Neural cell (in vitro differentiated cells): ENCODE results near the gene PMEPA1. TPM values are rescaled to one million over a fixed set of nuclear protein-coding genes. Genes with fewer than 3 reads are reported as not detected.

Experiments
- H2AFZ ChIP-seq: fragments of 200-600, 300-800 bp; sonication (generic), shearing (Covaris generic); 2 replicates; pipeline ENCODE4 v1.6.0; 2014; ENCODE audit warnings: low read depth, mild to moderate bottlenecking, antibody characterized with exemption, low read length, moderate library complexity
- H3F3A ChIP-seq: fragments of 200-600 bp; shearing (Covaris generic); 2 replicates; pipeline ENCODE4 v1.6.1; 2016; ENCODE audit warnings: mild to moderate bottlenecking, moderate library complexity, mixed read lengths, antibody characterized with exemption, low read length; ENCODE audit not compliant: insufficient read depth, poor library complexity, severe bottlenecking
- H3K27ac ChIP-seq: fragments of 200-600, 300-800 bp; sonication (generic), shearing (Covaris generic); 2 replicates; pipeline ENCODE4 v1.5.1; 2014; ENCODE audit warnings: mild to moderate bottlenecking, low read length, moderate library complexity
- H3K27me3 ChIP-seq: fragments of 300-800, 200-600 bp; sonication (generic), shearing (Covaris generic); 2 replicates; pipeline ENCODE4 v1.6.0; 2014; ENCODE audit warnings: mild to moderate bottlenecking, low read depth, low read length, moderate library complexity; ENCODE audit not compliant: insufficient read depth
- H3K36me3 ChIP-seq: fragments of 300-800, 200-600 bp; sonication (generic), shearing (Covaris generic); 2 replicates; pipeline ENCODE4 v1.5.1; 2014; ENCODE audit warnings: mild to moderate bottlenecking, antibody characterized with exemption, low read length, moderate library complexity; ENCODE audit not compliant: insufficient read depth
- H3K4me2 ChIP-seq: fragments of 300-800, 200-600 bp; sonication (generic), shearing (Covaris generic); 2 replicates; pipeline ENCODE4 v1.6.0; 2014; ENCODE audit warnings: mild to moderate bottlenecking, low read length
- H3K4me3 ChIP-seq: fragments of 300-800, 200-600 bp; sonication (generic), shearing (Covaris generic); 2 replicates; pipeline ENCODE4 v1.5.1; 2014; ENCODE audit warnings: mild to moderate bottlenecking, low read length, moderate library complexity
- H3K79me2 ChIP-seq: fragments of 200-600 bp; shearing (Covaris generic); replicated peaks from 2 replicates; pipeline ENCODE4 v1.6.0; 2014; ENCODE audit warnings: mild to moderate bottlenecking, low read length, moderate library complexity; ENCODE audit not compliant: insufficient read depth
- H3K9ac ChIP-seq: fragments of 300-800, 200-600 bp; sonication (generic), shearing (Covaris generic); 2 replicates; pipeline ENCODE4 v1.6.1; 2016; ENCODE audit warnings: mild to moderate bottlenecking, low read length, mixed read lengths
- H3K9me2 ChIP-seq: fragments of 200-600 bp; shearing (Covaris generic); 2 replicates; pipeline ENCODE4 v1.6.1; 2016; ENCODE audit warnings: mild to moderate bottlenecking, low read length, mixed read lengths; ENCODE audit not compliant: insufficient read depth
- H3K9me3 ChIP-seq: fragments of 200-600, 300-800 bp; sonication (generic), shearing (Covaris generic); 2 replicates; pipeline ENCODE4 v1.6.1; 2016; ENCODE audit warnings: mild to moderate bottlenecking, mixed run types, low read length, moderate library complexity, mixed read lengths
- H4K20me1 ChIP-seq: fragments of 200-600 bp; shearing (Covaris generic); 2 replicates; pipeline ENCODE4 v1.6.1; 2016; ENCODE audit warnings: mild to moderate bottlenecking, mixed run types; ENCODE audit not compliant: insufficient read depth
- EP300 ChIP-seq: fragments of 450-650 bp; conservative IDR thresholded peaks from 2 replicates; pipeline ENCODE4 v1.6.1; 2014; ENCODE audit warnings: antibody characterized with exemption, mild to moderate bottlenecking, moderate library complexity; ENCODE audit not compliant: poor library complexity, severe bottlenecking
- EZH2 ChIP-seq: fragments of 200-600, 300-800 bp; shearing (Covaris generic), sonication (generic); IDR thresholded peaks from 2 replicates; pipeline ENCODE4 v1.6.1; 2014; ENCODE audit warnings: antibody characterized with exemption, low read length, borderline replicate concordance, mild to moderate bottlenecking; ENCODE audit not compliant: insufficient read depth, poor library complexity, severe bottlenecking
- MXI1 ChIP-seq: fragments of 450-650 bp; conservative IDR thresholded peaks from 2 replicates; pipeline ENCODE4 v1.6.1; 2014; ENCODE audit warnings: antibody characterized with exemption, mild to moderate bottlenecking; ENCODE audit not compliant: poor library complexity, severe bottlenecking
- POLR2AphosphoS5 ChIP-seq: IDR thresholded peaks from 2 replicates; pipeline ENCODE4 v1.6.1; 2012
- RAD21 ChIP-seq: fragments of 450-650 bp; conservative IDR thresholded peaks from 2 replicates; pipeline ENCODE4 v1.6.1; 2014; ENCODE audit warnings: antibody characterized with exemption, mild to moderate bottlenecking, moderate library complexity
- REST ChIP-seq: IDR thresholded peaks from 2 replicates; pipeline ENCODE4 v1.6.1; 2012; ENCODE audit warnings: borderline replicate concordance
- SMC3 ChIP-seq: fragments of 450-650 bp; conservative IDR thresholded peaks from 2 replicates; pipeline ENCODE4 v1.6.1; 2014; ENCODE audit warnings: antibody characterized with exemption, mild to moderate bottlenecking, moderate library complexity; ENCODE audit not compliant: poor library complexity
- TAF1 ChIP-seq: IDR thresholded peaks from 2 replicates; pipeline ENCODE4 v1.6.1; 2012; ENCODE audit warnings: low read depth
- polyA plus RNA-seq: library from polyadenylated mRNA; depleted of rRNA; stranded (reverse); fragments of >200 nt; gene quantifications from 2 replicates; pipeline ENCODE4 v1.2.3, GENCODE V29; 2014
- TF ChIP-seq, protein P1 (sequence below): fragments of 450-650 bp; IDR thresholded peaks from 2 replicates; pipeline ENCODE4 v1.5.1; 2014; ENCODE audit warnings: antibody characterized with exemption, mild to moderate bottlenecking, moderate library complexity; ENCODE audit not compliant: poor library complexity, severe bottlenecking

Gene PMEPA1
- polyA plus RNA-seq, 1 donor from 2014 or later: 5.0 TPM

DNA sequence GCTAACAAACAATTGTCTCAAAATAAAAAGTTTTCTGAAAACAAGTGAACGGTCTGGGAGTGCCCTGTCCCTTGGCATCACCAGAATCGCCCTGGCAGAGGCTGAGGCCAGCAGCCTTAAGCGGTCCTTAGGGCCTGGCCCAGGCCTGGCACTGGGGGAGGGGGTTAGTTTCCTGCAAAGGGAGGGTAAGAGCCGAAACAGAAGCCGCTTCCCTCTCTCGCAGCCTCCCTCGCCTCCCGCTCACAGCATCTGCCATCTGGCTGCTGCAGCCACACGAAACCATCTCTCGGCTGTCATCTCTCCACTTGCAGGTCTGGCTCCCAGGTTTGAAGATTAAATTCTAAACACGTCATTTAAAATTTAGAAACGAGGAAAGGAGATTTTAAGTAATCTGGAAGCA, 31.5 kb downstream of the PMEPA1 start:
- Histone ChIP-seq H3F3A (no peaks in the 10 kb centered on the region), H3K9me2 (no peaks in the 10 kb centered on the region), H4K20me1 (no peaks in the 10 kb centered on the region), H3K27me3 (no peaks in the 10 kb centered on the region), H3K9me3 (no peaks in the 10 kb centered on the region), H3K9ac (no peak overlapping the region), H3K79me2 (peaks cover 12% of the 10 kb centered on the region), H3K4me3 (no peak overlapping the region), H3K27ac (no peak overlapping the region), H3K4me2 (no peak overlapping the region), H3K36me3 (no peaks in the 10 kb centered on the region), H2AFZ (no peak overlapping the region)
- TF ChIP-seq EZH2 (no peak), MXI1 (no peak), REST (no peak), RAD21 (no peak), SMC3 (no peak), TAF1 (no peak), POLR2AphosphoS5 (no peak), EP300 (no peak)
- TF ChIP-seq, protein P1, sequence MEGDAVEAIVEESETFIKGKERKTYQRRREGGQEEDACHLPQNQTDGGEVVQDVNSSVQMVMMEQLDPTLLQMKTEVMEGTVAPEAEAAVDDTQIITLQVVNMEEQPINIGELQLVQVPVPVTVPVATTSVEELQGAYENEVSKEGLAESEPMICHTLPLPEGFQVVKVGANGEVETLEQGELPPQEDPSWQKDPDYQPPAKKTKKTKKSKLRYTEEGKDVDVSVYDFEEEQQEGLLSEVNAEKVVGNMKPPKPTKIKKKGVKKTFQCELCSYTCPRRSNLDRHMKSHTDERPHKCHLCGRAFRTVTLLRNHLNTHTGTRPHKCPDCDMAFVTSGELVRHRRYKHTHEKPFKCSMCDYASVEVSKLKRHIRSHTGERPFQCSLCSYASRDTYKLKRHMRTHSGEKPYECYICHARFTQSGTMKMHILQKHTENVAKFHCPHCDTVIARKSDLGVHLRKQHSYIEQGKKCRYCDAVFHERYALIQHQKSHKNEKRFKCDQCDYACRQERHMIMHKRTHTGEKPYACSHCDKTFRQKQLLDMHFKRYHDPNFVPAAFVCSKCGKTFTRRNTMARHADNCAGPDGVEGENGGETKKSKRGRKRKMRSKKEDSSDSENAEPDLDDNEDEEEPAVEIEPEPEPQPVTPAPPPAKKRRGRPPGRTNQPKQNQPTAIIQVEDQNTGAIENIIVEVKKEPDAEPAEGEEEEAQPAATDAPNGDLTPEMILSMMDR: no peak

- H3K27me3 ChIP-seq: no peaks in the 10 kb centered on the region
- no peak overlapping the region for H2AFZ ChIP-seq
- H3K4me3 ChIP-seq: no peak overlapping the region
- no peak overlapping the region for H3K4me2 ChIP-seq
- no peaks in the 10 kb centered on the region for H3K9me3 ChIP-seq
- no peak overlapping the region for H3K27ac ChIP-seq
- TF ChIP-seq TAF1: no peak
- no peak for TF ChIP-seq POLR2AphosphoS5
- TF ChIP-seq, protein P1: no peak
- TF ChIP-seq EP300: no peak
- no peak for TF ChIP-seq SMC3
- no peak for TF ChIP-seq MXI1
- no peak for TF ChIP-seq EZH2
- no peak for TF ChIP-seq RAD21
- TF ChIP-seq REST: no peak
- no peaks in the 10 kb centered on the region for H4K20me1 ChIP-seq
- H3K9me2 ChIP-seq: no peaks in the 10 kb centered on the region
- no peaks in the 10 kb centered on the region for H3K36me3 ChIP-seq
- H3F3A ChIP-seq: no peaks in the 10 kb centered on the region
- H3K9ac ChIP-seq: no peak overlapping the region
- peaks cover 12% of the 10 kb centered on the region for H3K79me2 ChIP-seq
Measured at GRCh38 chr20:57677584-57677982, 32.2 kb downstream of the PMEPA1 start.
